Fibroblast of skin of back (primary cell): Measurements from ENCODE around the gene PDZD7.

Experiments used
- DNase-seq: peaks from one replicate; pipeline ENCODE4 v3.0.0-alpha.2; 2013

PDZD7 gene

GRCh38 chr10:100965820-100966219 lies 65.1 kb downstream of the PDZD7 start:
- no peak for DNase-seq

DNA sequence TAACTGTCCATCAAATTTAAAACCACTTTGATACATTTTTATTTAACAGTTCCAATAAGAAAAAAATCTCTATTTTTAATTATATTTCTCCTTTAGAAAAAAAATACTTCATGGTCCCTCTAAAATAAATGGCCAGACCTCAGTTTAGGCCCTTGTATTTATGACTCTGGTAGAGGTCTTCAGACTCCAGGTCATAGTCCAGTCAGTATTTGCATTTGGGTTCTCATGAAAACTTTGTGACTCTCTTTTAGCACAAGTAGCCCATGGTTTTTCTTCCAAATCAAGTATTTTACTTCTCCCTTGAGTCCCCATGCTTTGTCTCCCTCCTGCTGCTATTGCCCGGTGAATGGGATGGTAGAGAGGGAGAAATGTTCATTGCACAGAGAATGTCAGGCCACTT lies 67.1 kb downstream of the PDZD7 start:
- no peak for DNase-seq

DNA sequence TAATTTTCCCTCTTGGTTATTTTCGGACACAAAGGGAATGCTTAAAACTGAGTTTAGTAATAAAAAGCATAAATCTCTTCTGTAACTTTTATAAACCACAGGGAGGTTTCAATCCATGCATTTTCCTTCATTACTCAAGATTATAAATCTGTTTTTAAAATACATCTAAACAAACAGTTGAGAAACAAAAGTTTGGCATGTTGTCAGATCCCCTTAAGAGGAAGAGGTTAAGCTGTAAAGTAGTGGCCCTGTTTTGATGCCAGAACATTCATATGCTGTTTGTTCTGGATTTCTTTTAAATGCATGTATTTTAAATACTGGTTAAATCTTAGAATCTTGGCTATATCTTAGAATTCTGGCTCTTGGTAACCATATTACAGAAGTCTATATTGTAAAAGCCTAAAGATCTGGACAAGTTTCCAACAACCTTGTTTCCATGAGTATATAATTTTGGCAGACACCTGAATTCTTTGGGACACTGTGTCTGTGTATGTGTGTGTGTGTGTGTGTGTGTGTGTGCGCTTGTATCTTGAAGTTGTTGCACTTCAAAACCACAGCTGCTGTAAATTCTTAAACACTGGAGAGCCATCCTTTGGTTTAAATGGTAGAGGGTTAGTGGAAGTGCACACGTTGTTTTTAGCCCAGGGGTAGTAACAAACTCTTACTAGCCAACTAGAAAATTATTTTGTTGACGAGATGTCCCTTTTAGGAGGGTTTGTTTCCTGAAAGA lies 68.4 kb downstream of the PDZD7 start:
- DNase-seq: no peak

DNA sequence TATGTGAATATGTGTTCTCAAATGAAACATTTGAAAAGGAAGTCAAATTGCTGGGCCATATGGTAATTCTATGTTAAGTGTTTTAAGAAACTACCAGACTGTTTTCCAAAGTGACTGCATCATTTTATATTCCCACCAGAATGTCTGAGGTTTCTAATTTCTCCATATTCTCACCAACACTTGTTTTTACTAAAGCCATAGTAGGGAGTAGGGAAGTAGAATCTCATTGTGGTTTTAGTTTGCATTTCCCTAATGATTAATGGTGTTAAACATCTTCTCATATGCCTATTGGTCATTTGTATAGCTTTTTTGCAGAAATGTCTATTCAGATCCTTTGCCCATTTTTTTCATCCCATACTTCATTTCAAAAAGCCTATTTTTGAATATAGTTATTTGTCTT lies 70.7 kb downstream of the PDZD7 start:
- DNase-seq: no peak
